ENCODE results near the gene ZC3H18. TPM values are rescaled to one million over a fixed set of nuclear protein-coding genes. Genes with fewer than 3 reads are reported as not detected.

The ZC3H18 gene
- total RNA-seq, 1 experiment from 2014 or later = 57.8 TPM

- Histone ChIP-seq H3K9me2 (ENCODE audit: insufficient read depth) (no peaks in the 10 kb centered on the region), H3K4me1 (ENCODE audit: control insufficient read depth in 1 of 2, insufficient read depth in 2 of 2, low read length in 2 of 2) (no peaks in the 10 kb centered on the region), H3K27me3 (ENCODE audit: insufficient read depth, low read length) (peaks cover 21% of the 10 kb centered on the region; the same call in 1 of the 2 replicates), H3K79me2 (ENCODE audit: insufficient read depth, low read length) (no peaks in the 10 kb centered on the region), H3K27ac (ENCODE audit: low read depth, low read length) (no peak overlapping the region), H2AFZ (ENCODE audit: low read depth, low read length, poor library complexity, severe bottlenecking) (no peak overlapping the region), H3K4me3 (replicated peaks in 1 of 2; ENCODE audit: low read depth in 1 of 2, low read length in 2 of 2) (no peak overlapping the region), H3K4me2 (ENCODE audit: low read length) (no peak overlapping the region), H3K36me3 (ENCODE audit: control insufficient read depth in 1 of 2, insufficient read depth in 2 of 2, low read length in 2 of 2) (no peaks in the 10 kb centered on the region), H3K9ac (ENCODE audit: low read length) (no peak overlapping the region), H4K20me1 (ENCODE audit: insufficient read depth) (no peaks in the 10 kb centered on the region), H3K9me3 (ENCODE audit: control insufficient read depth in 1 of 2, insufficient read depth in 1 of 2, low read depth in 1 of 2, low read length in 2 of 2) (no peaks in the 10 kb centered on the region)
- intact Hi-C loops (cut with micrococcal nuclease) = no loop called here
- TF ChIP-seq, protein P1, sequence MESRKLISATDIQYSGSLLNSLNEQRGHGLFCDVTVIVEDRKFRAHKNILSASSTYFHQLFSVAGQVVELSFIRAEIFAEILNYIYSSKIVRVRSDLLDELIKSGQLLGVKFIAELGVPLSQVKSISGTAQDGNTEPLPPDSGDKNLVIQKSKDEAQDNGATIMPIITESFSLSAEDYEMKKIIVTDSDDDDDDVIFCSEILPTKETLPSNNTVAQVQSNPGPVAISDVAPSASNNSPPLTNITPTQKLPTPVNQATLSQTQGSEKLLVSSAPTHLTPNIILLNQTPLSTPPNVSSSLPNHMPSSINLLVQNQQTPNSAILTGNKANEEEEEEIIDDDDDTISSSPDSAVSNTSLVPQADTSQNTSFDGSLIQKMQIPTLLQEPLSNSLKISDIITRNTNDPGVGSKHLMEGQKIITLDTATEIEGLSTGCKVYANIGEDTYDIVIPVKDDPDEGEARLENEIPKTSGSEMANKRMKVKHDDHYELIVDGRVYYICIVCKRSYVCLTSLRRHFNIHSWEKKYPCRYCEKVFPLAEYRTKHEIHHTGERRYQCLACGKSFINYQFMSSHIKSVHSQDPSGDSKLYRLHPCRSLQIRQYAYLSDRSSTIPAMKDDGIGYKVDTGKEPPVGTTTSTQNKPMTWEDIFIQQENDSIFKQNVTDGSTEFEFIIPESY (IDR thresholded peaks at IDR 0.05; ENCODE audit: extremely low read depth, insufficient replicate concordance, low read length) = no peak
- no peak for TF ChIP-seq JUND (IDR thresholded peaks at IDR 0.05)
- no peak for DNase-seq (ENCODE audit: low read depth, low spot score)
- BruUV-seq (replicated peaks) = no TSS peak
- ChIA-PET POLR2A (no interaction called here), CTCF (interaction anchor here (0.6 to 1.2 kb wide), 2 partner anchors 9 to 10 kb away, joined by 3 read pairs; no protein-coding TSS in a partner anchor), RAD21 (ENCODE audit: low non-redundant PET in 1 of 2, low total read pairs in 2 of 2, uncharacterized antibody in 2 of 2, unreplicated experiment in 2 of 2) (no interaction called here)
- no peak for ATAC-seq
Observed at GRCh38 chr16:88549671-88550245, 20.4 kb upstream of the ZC3H18 start.

DNA sequence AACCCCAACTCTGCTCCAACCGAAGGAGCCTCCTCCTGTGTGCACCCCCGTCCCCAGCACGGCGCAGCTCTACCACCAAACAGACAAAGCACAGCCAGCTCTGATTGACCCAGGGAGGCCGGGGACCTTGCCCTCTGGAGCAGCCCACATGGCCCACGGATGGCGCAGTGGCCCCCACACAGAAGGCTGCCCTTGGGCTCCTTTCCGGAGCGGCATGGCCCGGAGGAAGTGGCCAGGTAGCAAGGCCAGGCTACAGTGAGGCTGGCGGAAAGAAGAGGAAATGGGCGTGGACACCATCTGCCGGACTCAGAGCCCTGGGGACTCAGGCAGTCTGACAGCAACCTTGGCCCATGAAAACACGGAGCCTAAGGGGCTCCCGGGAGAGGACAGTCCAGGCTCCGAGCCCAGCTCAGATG, 19.9 kb upstream of the ZC3H18 start:
- Histone ChIP-seq H2AFZ (ENCODE audit: low read depth, low read length, poor library complexity, severe bottlenecking) (no peak overlapping the region), H3K27ac (ENCODE audit: low read depth, low read length) (no peak overlapping the region), H3K9me3 (ENCODE audit: control insufficient read depth in 1 of 2, insufficient read depth in 1 of 2, low read depth in 1 of 2, low read length in 2 of 2) (no peaks in the 10 kb centered on the region), H3K4me1 (ENCODE audit: control insufficient read depth in 1 of 2, insufficient read depth in 2 of 2, low read length in 2 of 2) (no peaks in the 10 kb centered on the region), H3K36me3 (ENCODE audit: control insufficient read depth in 1 of 2, insufficient read depth in 2 of 2, low read length in 2 of 2) (no peaks in the 10 kb centered on the region), H3K9ac (ENCODE audit: low read length) (no peak overlapping the region), H4K20me1 (ENCODE audit: insufficient read depth) (no peaks in the 10 kb centered on the region), H3K9me2 (ENCODE audit: insufficient read depth) (no peaks in the 10 kb centered on the region), H3K4me2 (ENCODE audit: low read length) (no peak overlapping the region), H3K4me3 (replicated peaks in 1 of 2; ENCODE audit: low read depth in 1 of 2, low read length in 2 of 2) (no peak overlapping the region), H3K27me3 (ENCODE audit: insufficient read depth, low read length) (peaks cover 21% of the 10 kb centered on the region; the same call in 1 of the 2 replicates), H3K79me2 (ENCODE audit: insufficient read depth, low read length) (no peaks in the 10 kb centered on the region)
- ChIA-PET RAD21 (ENCODE audit: low non-redundant PET in 1 of 2, low total read pairs in 2 of 2, uncharacterized antibody in 2 of 2, unreplicated experiment in 2 of 2) (no interaction called here), CTCF (interaction anchor here (1.2 kb wide), 1 partner anchor 10 kb away, joined by 3 read pairs; no protein-coding TSS in a partner anchor), POLR2A (no interaction called here)
- ATAC-seq = no peak
- TF ChIP-seq EGR1 (IDR thresholded peaks at IDR 0.05; ENCODE audit: low read depth) (no peak), SIN3A (IDR thresholded peaks at IDR 0.05; ENCODE audit: low read depth) (no peak), RAD21 (IDR thresholded peaks at IDR 0.05; ENCODE audit: low read depth) (no peak), REST (IDR thresholded peaks at IDR 0.05; ENCODE audit: low read depth) (no peak), POLR2AphosphoS5 (IDR thresholded peaks at IDR 0.05; ENCODE audit: low read depth, low read length) (no peak), CBX3 (IDR thresholded peaks at IDR 0.05; ENCODE audit: low read depth) (no peak), EZH2phosphoT487 (IDR thresholded peaks at IDR 0.05; ENCODE audit: borderline replicate concordance) (no peak), SRF (IDR thresholded peaks at IDR 0.05; ENCODE audit: low read depth) (no peak), YY1 (IDR thresholded peaks at IDR 0.05; ENCODE audit: extremely low read depth, insufficient replicate concordance, low read depth, low read length) (no peak), ELF1 (IDR thresholded peaks at IDR 0.05; ENCODE audit: borderline replicate concordance, low read depth) (no peak), EZH2 (IDR thresholded peaks at IDR 0.05) (no peak)
- TF ChIP-seq, protein P2, sequence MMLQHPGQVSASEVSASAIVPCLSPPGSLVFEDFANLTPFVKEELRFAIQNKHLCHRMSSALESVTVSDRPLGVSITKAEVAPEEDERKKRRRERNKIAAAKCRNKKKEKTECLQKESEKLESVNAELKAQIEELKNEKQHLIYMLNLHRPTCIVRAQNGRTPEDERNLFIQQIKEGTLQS (IDR thresholded peaks at IDR 0.05) = no peak
- intact Hi-C loops (cut with micrococcal nuclease) = no loop called here
- no peak for DNase-seq (ENCODE audit: low read depth, low spot score)
- BruUV-seq (replicated peaks) = no TSS peak
